Mammary epithelial cell (primary cell): ENCODE data around the gene GNS.

Experiments used
- EZH2 ChIP-seq: IDR thresholded peaks from 2 replicates; pipeline ENCODE4 v1.6.1; 2012; ENCODE audit warnings: low read length, inconsistent platforms, borderline replicate concordance
- TF ChIP-seq, protein P1 (sequence below), 2 donors: IDR thresholded peaks in 1 of 2; conservative IDR thresholded peaks in 1 of 2; 2 replicates each; pipeline ENCODE4 v1.5.1; 2011 to 2012; ENCODE audit warnings: inconsistent platforms in 2 of 2, low read length in 2 of 2, mild to moderate bottlenecking in 2 of 2, control low read depth in 1 of 2, low read depth in 1 of 2; ENCODE audit not compliant: insufficient read depth in 1 of 2; ENCODE audit errors: extremely low read depth in 1 of 2

DNA sequence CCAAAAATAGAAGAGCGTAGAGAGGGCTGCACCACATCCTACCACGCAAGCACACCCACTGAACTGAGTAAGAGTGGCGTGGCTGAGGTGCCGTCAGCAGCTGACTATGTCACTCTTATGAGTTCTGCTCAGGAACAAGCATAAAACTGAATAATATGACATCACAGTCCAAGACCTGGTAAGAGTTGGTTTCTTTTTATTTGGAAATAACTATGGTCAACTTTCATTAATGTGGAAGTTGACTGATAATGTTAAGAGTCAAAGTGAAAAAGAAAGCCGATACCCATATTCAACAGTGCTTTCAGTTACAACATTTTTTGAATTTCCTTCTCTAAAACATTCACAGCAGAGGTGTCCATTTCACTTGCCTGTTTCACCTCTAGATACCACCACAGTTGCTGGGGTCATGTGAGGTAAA is 44.6 kb downstream of the GNS start:
- no peak for TF ChIP-seq EZH2
- TF ChIP-seq, protein P1, sequence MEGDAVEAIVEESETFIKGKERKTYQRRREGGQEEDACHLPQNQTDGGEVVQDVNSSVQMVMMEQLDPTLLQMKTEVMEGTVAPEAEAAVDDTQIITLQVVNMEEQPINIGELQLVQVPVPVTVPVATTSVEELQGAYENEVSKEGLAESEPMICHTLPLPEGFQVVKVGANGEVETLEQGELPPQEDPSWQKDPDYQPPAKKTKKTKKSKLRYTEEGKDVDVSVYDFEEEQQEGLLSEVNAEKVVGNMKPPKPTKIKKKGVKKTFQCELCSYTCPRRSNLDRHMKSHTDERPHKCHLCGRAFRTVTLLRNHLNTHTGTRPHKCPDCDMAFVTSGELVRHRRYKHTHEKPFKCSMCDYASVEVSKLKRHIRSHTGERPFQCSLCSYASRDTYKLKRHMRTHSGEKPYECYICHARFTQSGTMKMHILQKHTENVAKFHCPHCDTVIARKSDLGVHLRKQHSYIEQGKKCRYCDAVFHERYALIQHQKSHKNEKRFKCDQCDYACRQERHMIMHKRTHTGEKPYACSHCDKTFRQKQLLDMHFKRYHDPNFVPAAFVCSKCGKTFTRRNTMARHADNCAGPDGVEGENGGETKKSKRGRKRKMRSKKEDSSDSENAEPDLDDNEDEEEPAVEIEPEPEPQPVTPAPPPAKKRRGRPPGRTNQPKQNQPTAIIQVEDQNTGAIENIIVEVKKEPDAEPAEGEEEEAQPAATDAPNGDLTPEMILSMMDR (conservative IDR thresholded peaks at IDR 0.05 in 1 of 2, IDR thresholded peaks at IDR 0.05 in 1 of 2; ENCODE audit: extremely low read depth in 1 of 2, insufficient read depth in 1 of 2, low read depth in 1 of 2, low read length in 2 of 2), result no peak
